ENCODE results near the gene TNP2.

GRCh38 chr16:11283820-11284248 is 14.7 kb upstream of the TNP2 start:
- TF ChIP-seq CTCF (IDR thresholded peaks at IDR 0.05): no peak
- no peak for TF ChIP-seq SMC3 (IDR thresholded peaks at IDR 0.05; ENCODE audit: low read depth, low read length)
- no peak for TF ChIP-seq EZH2phosphoT487 (IDR thresholded peaks at IDR 0.05; ENCODE audit: borderline replicate concordance, low read depth)
- no peak for TF ChIP-seq PBX3 (IDR thresholded peaks at IDR 0.05)
- TF ChIP-seq NFIC (IDR thresholded peaks at IDR 0.05; ENCODE audit: borderline replicate concordance): no peak
- TF ChIP-seq REST (IDR thresholded peaks at IDR 0.05; ENCODE audit: low read depth, low read length): peak; percentile 79
- TF ChIP-seq TCF12 (IDR thresholded peaks at IDR 0.05): no peak
- TF ChIP-seq MAX (IDR thresholded peaks at IDR 0.05; ENCODE audit: low read depth): no peak

All from SK-N-SH (cell line).